ENCODE measurements around the gene ALKBH2. TPM values are rescaled to one million over a fixed set of nuclear protein-coding genes. Genes with fewer than 3 reads are reported as not detected.

Gene ALKBH2
- total RNA-seq, 2 experiments from 2014 or later = 32.1 to 33.3 TPM

GRCh38 chr12:109125791-109126190 is 32.5 kb upstream of the ALKBH2 start:
- intact Hi-C loops (cut with DNase I, micrococcal nuclease) = no loop called here
- ChIA-PET POLR2A (no interaction called here), CTCF (interaction anchor here (0.8 to 1.3 kb wide), 2 partner anchors 14 to 110 kb away, joined by 4 to 5 read pairs; no protein-coding TSS in a partner anchor)
- no peaks in the 10 kb centered on the region for H3K27me3 Mint-ChIP-seq
- H3K9me3 Mint-ChIP-seq (ENCODE audit: low read depth) = no peaks in the 10 kb centered on the region
- H3K4me1 Mint-ChIP-seq = no peaks in the 10 kb centered on the region
- ATAC-seq (no peak), DNase-seq (no peak)
- H3K4me3 Mint-ChIP-seq = no peak overlapping the region
- H3K36me3 Mint-ChIP-seq (ENCODE audit: low read depth) = no peaks in the 10 kb centered on the region
- no peak overlapping the region for H3K27ac Mint-ChIP-seq

GRCh38 chr12:109124878-109125648 is 31.8 kb upstream of the ALKBH2 start:
- ChIA-PET POLR2A (no interaction called here), CTCF (interaction anchor here (0.8 to 1.4 kb wide), 2 partner anchors 13 to 109 kb away, joined by 3 to 4 read pairs; no protein-coding TSS in a partner anchor)
- no peak overlapping the region for H3K27ac Mint-ChIP-seq
- no peaks in the 10 kb centered on the region for H3K9me3 Mint-ChIP-seq (ENCODE audit: low read depth)
- ATAC-seq (no peak), DNase-seq (no peak)
- intact Hi-C loops (cut with DNase I, micrococcal nuclease) = no loop called here
- no peaks in the 10 kb centered on the region for H3K27me3 Mint-ChIP-seq
- H3K4me1 Mint-ChIP-seq = no peaks in the 10 kb centered on the region
- no peak overlapping the region for H3K4me3 Mint-ChIP-seq
- no peaks in the 10 kb centered on the region for H3K36me3 Mint-ChIP-seq (ENCODE audit: low read depth)

- H3K36me3 Mint-ChIP-seq (ENCODE audit: low read depth) = peaks cover 2% of the 10 kb centered on the region
- no peak for ATAC-seq
- H3K4me1 Mint-ChIP-seq = no peaks in the 10 kb centered on the region
- H3K9me3 Mint-ChIP-seq (ENCODE audit: low read depth) = no peaks in the 10 kb centered on the region
- CTCF ChIA-PET = interaction anchor here (0.9 to 2.2 kb wide), 2 partner anchors 10 to 11 kb away, joined by 4 to 9 read pairs; no protein-coding TSS in a partner anchor
- H3K27me3 Mint-ChIP-seq = no peaks in the 10 kb centered on the region
- POLR2A ChIA-PET = no interaction called here
- H3K27ac Mint-ChIP-seq = no peak overlapping the region
- no peak overlapping the region for H3K4me3 Mint-ChIP-seq
- DNase-seq = no peak
- intact Hi-C loops (cut with DNase I, micrococcal nuclease) = no loop called here
Measured at GRCh38 chr12:109121346-109121880, 28.1 kb upstream of the ALKBH2 start.

- DNase-seq = no peak
- no peak overlapping the region for H3K27ac Mint-ChIP-seq
- H3K4me3 Mint-ChIP-seq = no peak overlapping the region
- H3K9me3 Mint-ChIP-seq (ENCODE audit: low read depth) = no peaks in the 10 kb centered on the region
- POLR2A ChIA-PET = no interaction called here
- H3K36me3 Mint-ChIP-seq (ENCODE audit: low read depth) = peaks cover 2% of the 10 kb centered on the region
- CTCF ChIA-PET = interaction anchor here (0.9 to 2.2 kb wide), 2 partner anchors 9 to 11 kb away, joined by 4 to 9 read pairs; no protein-coding TSS in a partner anchor
- intact Hi-C loops (cut with DNase I, micrococcal nuclease) = no loop called here
- no peaks in the 10 kb centered on the region for H3K27me3 Mint-ChIP-seq
- no peak for ATAC-seq
- H3K4me1 Mint-ChIP-seq = peaks cover 2% of the 10 kb centered on the region
Measured at GRCh38 chr12:109120557-109120956, 27.3 kb upstream of the ALKBH2 start.

- POLR2A ChIA-PET = no interaction called here
Measured at GRCh38 chr12:109120095-109120494, 26.8 kb upstream of the ALKBH2 start.

GRCh38 chr12:109116611-109116949 is 23.3 kb upstream of the ALKBH2 start:
- Mint-ChIP-seq H3K36me3 (ENCODE audit: low read depth) (peaks cover 2% of the 10 kb centered on the region), H3K4me3 (no peak overlapping the region), H3K9me3 (ENCODE audit: low read depth) (no peaks in the 10 kb centered on the region), H3K27ac (no peak overlapping the region), H3K27me3 (no peaks in the 10 kb centered on the region), H3K4me1 (peaks cover 26% of the 10 kb centered on the region)
- no peak for ATAC-seq
- POLR2A ChIA-PET = no interaction called here
- DNase-seq = no peak
- intact Hi-C loops (cut with DNase I, micrococcal nuclease) = no loop called here
- CTCF ChIA-PET = no interaction called here

More at GRCh38 chr12:109120095-109120494, 26.8 kb upstream of the ALKBH2 start:
- Mint-ChIP-seq H3K27me3 (no peaks in the 10 kb centered on the region), H3K4me1 (peaks cover 5% of the 10 kb centered on the region), H3K36me3 (ENCODE audit: low read depth) (peaks cover 2% of the 10 kb centered on the region), H3K4me3 (no peak overlapping the region), H3K27ac (no peak overlapping the region), H3K9me3 (ENCODE audit: low read depth) (no peaks in the 10 kb centered on the region)
- intact Hi-C loops (cut with DNase I, micrococcal nuclease) = no loop called here
- DNase-seq (no peak), ATAC-seq (no peak)
- CTCF ChIA-PET = interaction anchor here (0.6 to 2.2 kb wide), 3 partner anchors 8 to 1074 kb away, joined by 4 to 9 read pairs (median 6); no protein-coding TSS in a partner anchor

GRCh38 chr12:109115758-109116610 is 22.7 kb upstream of the ALKBH2 start, which contains the start of gene ACACB:
Gene ACACB, plus strand, starts transcription at chr12:109116587. Its CDS starts 22,819 bp downstream, at chr12:109139406.
- no peak within 1 kb of the TSS for H3K27ac Mint-ChIP-seq
- peaks cover 27% of the 10 kb centered on the region for H3K4me1 Mint-ChIP-seq
- no peak for ATAC-seq
- no peak within 1 kb of the TSS for H3K4me3 Mint-ChIP-seq
- peaks cover 2% of the 10 kb centered on the region for H3K36me3 Mint-ChIP-seq (ENCODE audit: low read depth)
- no peaks in the 10 kb centered on the region for H3K9me3 Mint-ChIP-seq (ENCODE audit: low read depth)
- H3K27me3 Mint-ChIP-seq = no peaks in the 10 kb centered on the region
- ChIA-PET POLR2A (interaction anchor here (0.5 kb wide), 1 partner anchor 1245 kb away, joined by 3 read pairs; no protein-coding TSS in a partner anchor), CTCF (no interaction called here)
- DNase-seq = no peak
- intact Hi-C loops (cut with DNase I, micrococcal nuclease) = no loop called here

- DNase-seq (no peak), ATAC-seq (no peak)
- Mint-ChIP-seq H3K27ac (no peak overlapping the region), H3K36me3 (ENCODE audit: low read depth) (peaks cover 4% of the 10 kb centered on the region), H3K4me3 (no peak overlapping the region), H3K27me3 (no peaks in the 10 kb centered on the region), H3K4me1 (peaks cover 29% of the 10 kb centered on the region), H3K9me3 (ENCODE audit: low read depth) (no peaks in the 10 kb centered on the region)
- intact Hi-C loops (cut with DNase I, micrococcal nuclease) = no loop called here
- ChIA-PET CTCF (interaction anchor here (1.0 to 4.2 kb wide), 2 partner anchors 15 to 278 kb away, joined by 4 to 17 read pairs; no protein-coding TSS in a partner anchor), POLR2A (no interaction called here)
Measured at GRCh38 chr12:109115404-109115757, 22.1 kb upstream of the ALKBH2 start.

- CTCF ChIA-PET = interaction anchor here (0.6 to 4.2 kb wide), 4 partner anchors 14 to 498 kb away, joined by 3 to 17 read pairs (median 4); no protein-coding TSS in a partner anchor
- Mint-ChIP-seq H3K36me3 (ENCODE audit: low read depth) (peaks cover 5% of the 10 kb centered on the region), H3K4me3 (no peak overlapping the region), H3K9me3 (ENCODE audit: low read depth) (no peaks in the 10 kb centered on the region), H3K27ac (no peak overlapping the region), H3K4me1 (peaks cover 29% of the 10 kb centered on the region), H3K27me3 (no peaks in the 10 kb centered on the region)
- ATAC-seq = no peak
- DNase-seq = no peak
- POLR2A ChIA-PET = no interaction called here
- intact Hi-C loops (cut with DNase I, micrococcal nuclease) = loop anchor here in 1 of 2 experiments (5.0 kb wide), 1 partner anchor 273 kb away; no protein-coding TSS in a partner anchor
Measured at GRCh38 chr12:109114644-109115043, 21.4 kb upstream of the ALKBH2 start.

- intact Hi-C loops (cut with DNase I, micrococcal nuclease) = loop anchor here (2.0 to 5.0 kb wide), 2 partner anchors 274 to 279 kb away; no protein-coding TSS in a partner anchor
- DNase-seq (no peak), ATAC-seq (no peak)
- H3K27ac Mint-ChIP-seq = no peak overlapping the region
- POLR2A ChIA-PET = no interaction called here
- H3K36me3 Mint-ChIP-seq (ENCODE audit: low read depth) = peaks cover 10% of the 10 kb centered on the region
- no peaks in the 10 kb centered on the region for H3K9me3 Mint-ChIP-seq (ENCODE audit: low read depth)
- H3K27me3 Mint-ChIP-seq = no peaks in the 10 kb centered on the region
- no peak overlapping the region for H3K4me3 Mint-ChIP-seq
- peaks cover 29% of the 10 kb centered on the region for H3K4me1 Mint-ChIP-seq
- CTCF ChIA-PET = interaction anchor here (0.6 to 4.2 kb wide), 3 partner anchors 59 to 497 kb away, joined by 3 to 17 read pairs (median 4); no protein-coding TSS in a partner anchor
Measured at GRCh38 chr12:109113661-109114321, 20.5 kb upstream of the ALKBH2 start.

All from activated CD4-positive, alpha-beta T cell treated with anti-CD3 and anti-CD28 coated beads for 36 hours (primary cell).